ENCODE data around the gene CARS1.
A peak's percentile ranks its signal among the peaks of the same experiment; 100 is the strongest.

GRCh38 chr11:3037040-3037944 lies 19.9 kb downstream of the CARS1 start:
- TF ChIP-seq CTCF (IDR thresholded peaks at IDR 0.05; ENCODE audit: low read length) (peak; percentile 66), EZH2 (optimal IDR thresholded peaks at IDR 0.05; ENCODE audit: low read depth, low read length) (no peak)
